Panc1 (cell line): Measurements from ENCODE around the gene CACNA1D.

Experiments
- CTCF ChIP-seq: fragments of 450-650 bp; IDR thresholded peaks from 2 replicates; pipeline ENCODE4 v1.5.1; 2017; ENCODE audit warnings: mild to moderate bottlenecking
- POLR2AphosphoS5 ChIP-seq: IDR thresholded peaks from 2 replicates; pipeline ENCODE4 v1.6.1; 2012; ENCODE audit warnings: mild to moderate bottlenecking, low read depth, low read length, moderate library complexity
- REST ChIP-seq, 2 experiments: IDR thresholded peaks; 2 replicates each; pipeline ENCODE4 v1.6.1; 2011 to 2012; ENCODE audit warnings: low read depth in 2 of 2, control low read depth in 1 of 2, low read length in 1 of 2, mild to moderate bottlenecking in 1 of 2, moderate library complexity in 1 of 2; ENCODE audit not compliant: insufficient read depth in 1 of 2
- SIN3A ChIP-seq: IDR thresholded peaks from 2 replicates; pipeline ENCODE4 v1.6.1; 2012; ENCODE audit warnings: low read depth, mild to moderate bottlenecking, low read length, moderate library complexity, borderline replicate concordance; ENCODE audit not compliant: insufficient read depth
- TCF7L2 ChIP-seq: IDR thresholded peaks from 2 replicates; pipeline ENCODE4 v1.6.1; 2011; ENCODE audit warnings: mild to moderate bottlenecking, low read depth, low read length, inconsistent platforms

GRCh38 chr3:53630547-53630946, 136.1 kb downstream of the CACNA1D start:
- TF ChIP-seq POLR2AphosphoS5 (no peak), CTCF (no peak), SIN3A (no peak), REST (IDR thresholded peaks at IDR 0.05; ENCODE audit: insufficient read depth in 1 of 2, low read depth in 2 of 2, low read length in 1 of 2) (no peak), TCF7L2 (no peak)
